SK-N-SH treated with all-trans-retinoic acid at 6 μM for 48 hours (cell line): ENCODE measurements around the gene SLC2A11.

Source experiments
- ATAC-seq: fragments of 200-7000 bp; cut with Tn5 transposase; 3 replicates; pipeline ENCODE4 v1.9.1; 2020; ENCODE audit warnings: mild to moderate bottlenecking, moderate library complexity
- ARNTL ChIP-seq: fragments of 450-650 bp; formaldehyde crosslinking; IDR thresholded peaks from 2 replicates; pipeline ENCODE4 v1.5.0; 2020; ENCODE audit warnings: low read depth, mild to moderate bottlenecking, moderate library complexity, borderline replicate concordance
- BACH2 ChIP-seq: fragments of 250-450 bp; sonication (Bioruptor Pico); IDR thresholded peaks from 2 replicates; pipeline ENCODE4 v1.9.0; 2021; ENCODE audit warnings: mild to moderate bottlenecking, borderline replicate concordance
- CSDC2 ChIP-seq: fragments of 250-450 bp; sonication (Bioruptor Pico); IDR thresholded peaks from 2 replicates; pipeline ENCODE4 v1.5.0; 2020; ENCODE audit warnings: mild to moderate bottlenecking, moderate library complexity
- ESRRG ChIP-seq: fragments of 250-450 bp; sonication (Bioruptor Pico); IDR thresholded peaks from 2 replicates; pipeline ENCODE4 v1.6.1; 2021; ENCODE audit warnings: mild to moderate bottlenecking
- GLIS3 ChIP-seq: fragments of 250-450 bp; sonication (Bioruptor Pico); IDR thresholded peaks from 2 replicates; pipeline ENCODE4 v1.5.0; 2020; ENCODE audit warnings: mild to moderate bottlenecking, moderate library complexity
- ISL1 ChIP-seq: fragments of 250-450 bp; sonication (Bioruptor Pico); IDR thresholded peaks from 2 replicates; pipeline ENCODE4 v2.1.2; 2022; ENCODE audit warnings: mild to moderate bottlenecking, moderate library complexity
- OSR1 ChIP-seq: fragments of 250-450 bp; sonication (Bioruptor Pico); IDR thresholded peaks from 2 replicates; pipeline ENCODE4 v1.8.0; 2022; ENCODE audit warnings: moderate library complexity, mild to moderate bottlenecking, inconsistent platforms
- PPARA ChIP-seq: fragments of 250-450 bp; sonication (Bioruptor Pico); IDR thresholded peaks from 2 replicates; pipeline ENCODE4 v1.5.0; 2020; ENCODE audit warnings: mild to moderate bottlenecking, borderline replicate concordance
- RARB ChIP-seq: fragments of 250-450 bp; sonication (Bioruptor Pico); IDR thresholded peaks from 2 replicates; pipeline ENCODE4 v1.8.0; 2021; ENCODE audit warnings: mild to moderate bottlenecking, moderate library complexity
- SNAI2 ChIP-seq: fragments of 250-450 bp; sonication (Bioruptor Pico); IDR thresholded peaks from 2 replicates; pipeline ENCODE4 v1.5.0; 2020; ENCODE audit warnings: mild to moderate bottlenecking, moderate library complexity
- TCF4 ChIP-seq: fragments of 250-450 bp; sonication (Bioruptor Pico); IDR thresholded peaks from 2 replicates; pipeline ENCODE4 v1.8.0; 2021; ENCODE audit warnings: mild to moderate bottlenecking, moderate library complexity, borderline replicate concordance
- TOX ChIP-seq: fragments of 250-450 bp; sonication (Bioruptor Pico); IDR thresholded peaks from 2 replicates; pipeline ENCODE4 v1.8.0; 2021; ENCODE audit warnings: mild to moderate bottlenecking, moderate library complexity, borderline replicate concordance
- ZC3H10 ChIP-seq: fragments of 250-450 bp; sonication (Bioruptor Pico); IDR thresholded peaks from 2 replicates; pipeline ENCODE4 v1.5.1; 2021; ENCODE audit warnings: mild to moderate bottlenecking, moderate library complexity
- ZFP3 ChIP-seq: fragments of 250-450 bp; sonication (Bioruptor Pico); IDR thresholded peaks from 2 replicates; pipeline ENCODE4 v1.5.0; 2020; ENCODE audit warnings: mild to moderate bottlenecking, moderate library complexity
- ZFP30 ChIP-seq: fragments of 450-650 bp; formaldehyde crosslinking; IDR thresholded peaks from 2 replicates; pipeline ENCODE4 v1.5.0; 2022; ENCODE audit warnings: mild to moderate bottlenecking, moderate library complexity
- ZNF565 ChIP-seq: fragments of 450-650 bp; formaldehyde crosslinking; conservative IDR thresholded peaks from 2 replicates; pipeline ENCODE4 v1.5.0; 2020; ENCODE audit warnings: low read depth, mild to moderate bottlenecking, moderate library complexity
- TF ChIP-seq, protein P1 (sequence below): fragments of 250-450 bp; sonication (Bioruptor Pico); IDR thresholded peaks from 2 replicates; pipeline ENCODE4 v1.8.0; 2021; ENCODE audit warnings: low read depth, mild to moderate bottlenecking, moderate library complexity, borderline replicate concordance
- TF ChIP-seq, protein P2 (sequence below): fragments of 250-450 bp; sonication (Bioruptor Pico); IDR thresholded peaks from 2 replicates; pipeline ENCODE4 v1.5.0; 2020; ENCODE audit warnings: mild to moderate bottlenecking, moderate library complexity
- TF ChIP-seq, protein P3 (sequence below): fragments of 250-450 bp; sonication (Bioruptor Pico); IDR thresholded peaks from 2 replicates; pipeline ENCODE4 v1.8.0; 2020; ENCODE audit warnings: mild to moderate bottlenecking, moderate library complexity, borderline replicate concordance
- TF ChIP-seq, protein P4 (sequence below): fragments of 250-450 bp; sonication (Bioruptor Pico); IDR thresholded peaks from 2 replicates; pipeline ENCODE4 v1.5.1; 2021; ENCODE audit warnings: mild to moderate bottlenecking, moderate library complexity

The SLC2A11 gene

DNA sequence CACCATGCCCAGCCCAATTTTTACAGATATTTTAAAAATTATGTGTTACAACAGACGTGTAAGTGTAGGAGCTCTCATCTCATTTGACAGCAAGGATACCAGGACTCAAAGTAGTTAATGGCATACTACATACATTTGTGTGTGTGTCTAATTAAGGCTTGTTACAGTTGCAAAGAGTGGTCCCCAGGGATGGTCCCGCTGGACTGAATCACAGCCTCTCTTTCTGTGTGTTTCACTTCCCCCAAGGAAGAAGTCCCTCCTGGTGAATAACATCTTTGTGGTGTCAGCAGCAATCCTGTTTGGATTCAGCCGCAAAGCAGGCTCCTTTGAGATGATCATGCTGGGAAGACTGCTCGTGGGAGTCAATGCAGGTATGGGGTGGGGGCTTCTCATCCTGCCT, 17.2 kb downstream of the SLC2A11 start:
- TF ChIP-seq ESRRG (CRISPR knock-in tag) (no peak), ISL1 (CRISPR knock-in tag) (no peak), ZNF565 (CRISPR knock-in tag) (no peak), ZC3H10 (CRISPR knock-in tag) (no peak), ZFP3 (no peak)
- TF ChIP-seq, protein P1, sequence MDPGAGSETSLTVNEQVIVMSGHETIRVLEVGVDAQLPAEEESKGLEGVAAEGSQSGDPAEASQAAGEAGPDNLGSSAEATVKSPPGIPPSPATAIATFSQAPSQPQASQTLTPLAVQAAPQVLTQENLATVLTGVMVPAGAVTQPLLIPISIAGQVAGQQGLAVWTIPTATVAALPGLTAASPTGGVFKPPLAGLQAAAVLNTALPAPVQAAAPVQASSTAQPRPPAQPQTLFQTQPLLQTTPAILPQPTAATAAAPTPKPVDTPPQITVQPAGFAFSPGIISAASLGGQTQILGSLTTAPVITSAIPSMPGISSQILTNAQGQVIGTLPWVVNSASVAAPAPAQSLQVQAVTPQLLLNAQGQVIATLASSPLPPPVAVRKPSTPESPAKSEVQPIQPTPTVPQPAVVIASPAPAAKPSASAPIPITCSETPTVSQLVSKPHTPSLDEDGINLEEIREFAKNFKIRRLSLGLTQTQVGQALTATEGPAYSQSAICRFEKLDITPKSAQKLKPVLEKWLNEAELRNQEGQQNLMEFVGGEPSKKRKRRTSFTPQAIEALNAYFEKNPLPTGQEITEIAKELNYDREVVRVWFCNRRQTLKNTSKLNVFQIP (CRISPR knock-in tag) = no peak
- TF ChIP-seq, all 23 proteins: peak for 0
- no peak for ATAC-seq

GRCh38 chr22:23875801-23876200, 18.1 kb downstream of the SLC2A11 start:
- TF ChIP-seq, protein P2, sequence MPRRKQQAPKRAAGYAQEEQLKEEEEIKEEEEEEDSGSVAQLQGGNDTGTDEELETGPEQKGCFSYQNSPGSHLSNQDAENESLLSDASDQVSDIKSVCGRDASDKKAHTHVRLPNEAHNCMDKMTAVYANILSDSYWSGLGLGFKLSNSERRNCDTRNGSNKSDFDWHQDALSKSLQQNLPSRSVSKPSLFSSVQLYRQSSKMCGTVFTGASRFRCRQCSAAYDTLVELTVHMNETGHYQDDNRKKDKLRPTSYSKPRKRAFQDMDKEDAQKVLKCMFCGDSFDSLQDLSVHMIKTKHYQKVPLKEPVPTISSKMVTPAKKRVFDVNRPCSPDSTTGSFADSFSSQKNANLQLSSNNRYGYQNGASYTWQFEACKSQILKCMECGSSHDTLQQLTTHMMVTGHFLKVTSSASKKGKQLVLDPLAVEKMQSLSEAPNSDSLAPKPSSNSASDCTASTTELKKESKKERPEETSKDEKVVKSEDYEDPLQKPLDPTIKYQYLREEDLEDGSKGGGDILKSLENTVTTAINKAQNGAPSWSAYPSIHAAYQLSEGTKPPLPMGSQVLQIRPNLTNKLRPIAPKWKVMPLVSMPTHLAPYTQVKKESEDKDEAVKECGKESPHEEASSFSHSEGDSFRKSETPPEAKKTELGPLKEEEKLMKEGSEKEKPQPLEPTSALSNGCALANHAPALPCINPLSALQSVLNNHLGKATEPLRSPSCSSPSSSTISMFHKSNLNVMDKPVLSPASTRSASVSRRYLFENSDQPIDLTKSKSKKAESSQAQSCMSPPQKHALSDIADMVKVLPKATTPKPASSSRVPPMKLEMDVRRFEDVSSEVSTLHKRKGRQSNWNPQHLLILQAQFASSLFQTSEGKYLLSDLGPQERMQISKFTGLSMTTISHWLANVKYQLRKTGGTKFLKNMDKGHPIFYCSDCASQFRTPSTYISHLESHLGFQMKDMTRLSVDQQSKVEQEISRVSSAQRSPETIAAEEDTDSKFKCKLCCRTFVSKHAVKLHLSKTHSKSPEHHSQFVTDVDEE (CRISPR knock-in tag) = no peak
- TF ChIP-seq OSR1 (CRISPR knock-in tag) (no peak), TOX (CRISPR knock-in tag) (no peak), SNAI2 (CRISPR knock-in tag) (no peak), BACH2 (CRISPR knock-in tag) (no peak)
- no peak for ATAC-seq

DNA sequence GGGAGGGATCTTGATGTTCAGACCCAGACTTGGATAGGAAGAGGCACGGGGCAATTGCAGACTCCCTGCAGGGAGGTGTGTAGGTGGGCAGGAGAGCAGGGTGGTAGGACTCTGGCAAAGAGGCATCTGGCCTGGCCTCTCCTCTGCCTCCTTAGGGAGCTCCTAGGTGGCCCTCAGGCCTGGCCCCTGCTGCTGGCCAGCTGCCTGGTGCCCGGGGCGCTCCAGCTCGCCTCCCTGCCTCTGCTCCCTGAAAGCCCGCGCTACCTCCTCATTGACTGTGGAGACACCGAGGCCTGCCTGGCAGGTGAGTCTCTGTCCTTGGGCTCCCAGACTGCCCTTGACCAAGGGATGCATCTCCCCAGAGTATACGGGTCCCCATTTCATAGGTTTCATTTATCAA, 19.9 kb downstream of the SLC2A11 start:
- TF ChIP-seq ARNTL (CRISPR knock-in tag) (no peak), TOX (CRISPR knock-in tag) (no peak), GLIS3 (CRISPR knock-in tag) (no peak), SNAI2 (CRISPR knock-in tag) (no peak), CSDC2 (CRISPR knock-in tag) (no peak), OSR1 (CRISPR knock-in tag) (no peak), ZFP3 (no peak), RARB (CRISPR knock-in tag) (no peak), ZNF565 (CRISPR knock-in tag) (no peak), ZC3H10 (CRISPR knock-in tag) (no peak)
- TF ChIP-seq, protein P3, sequence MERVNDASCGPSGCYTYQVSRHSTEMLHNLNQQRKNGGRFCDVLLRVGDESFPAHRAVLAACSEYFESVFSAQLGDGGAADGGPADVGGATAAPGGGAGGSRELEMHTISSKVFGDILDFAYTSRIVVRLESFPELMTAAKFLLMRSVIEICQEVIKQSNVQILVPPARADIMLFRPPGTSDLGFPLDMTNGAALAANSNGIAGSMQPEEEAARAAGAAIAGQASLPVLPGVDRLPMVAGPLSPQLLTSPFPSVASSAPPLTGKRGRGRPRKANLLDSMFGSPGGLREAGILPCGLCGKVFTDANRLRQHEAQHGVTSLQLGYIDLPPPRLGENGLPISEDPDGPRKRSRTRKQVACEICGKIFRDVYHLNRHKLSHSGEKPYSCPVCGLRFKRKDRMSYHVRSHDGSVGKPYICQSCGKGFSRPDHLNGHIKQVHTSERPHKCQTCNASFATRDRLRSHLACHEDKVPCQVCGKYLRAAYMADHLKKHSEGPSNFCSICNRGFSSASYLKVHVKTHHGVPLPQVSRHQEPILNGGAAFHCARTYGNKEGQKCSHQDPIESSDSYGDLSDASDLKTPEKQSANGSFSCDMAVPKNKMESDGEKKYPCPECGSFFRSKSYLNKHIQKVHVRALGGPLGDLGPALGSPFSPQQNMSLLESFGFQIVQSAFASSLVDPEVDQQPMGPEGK (CRISPR knock-in tag) = no peak
- TF ChIP-seq, protein P4, sequence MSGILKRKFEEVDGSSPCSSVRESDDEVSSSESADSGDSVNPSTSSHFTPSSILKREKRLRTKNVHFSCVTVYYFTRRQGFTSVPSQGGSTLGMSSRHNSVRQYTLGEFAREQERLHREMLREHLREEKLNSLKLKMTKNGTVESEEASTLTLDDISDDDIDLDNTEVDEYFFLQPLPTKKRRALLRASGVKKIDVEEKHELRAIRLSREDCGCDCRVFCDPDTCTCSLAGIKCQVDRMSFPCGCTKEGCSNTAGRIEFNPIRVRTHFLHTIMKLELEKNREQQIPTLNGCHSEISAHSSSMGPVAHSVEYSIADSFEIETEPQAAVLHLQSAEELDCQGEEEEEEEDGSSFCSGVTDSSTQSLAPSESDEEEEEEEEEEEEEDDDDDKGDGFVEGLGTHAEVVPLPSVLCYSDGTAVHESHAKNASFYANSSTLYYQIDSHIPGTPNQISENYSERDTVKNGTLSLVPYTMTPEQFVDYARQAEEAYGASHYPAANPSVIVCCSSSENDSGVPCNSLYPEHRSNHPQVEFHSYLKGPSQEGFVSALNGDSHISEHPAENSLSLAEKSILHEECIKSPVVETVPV = no peak
- no peak for ATAC-seq

GRCh38 chr22:23878219-23878618, 20.5 kb downstream of the SLC2A11 start:
- no peak for ATAC-seq
- TF ChIP-seq GLIS3 (CRISPR knock-in tag) (no peak), ESRRG (CRISPR knock-in tag) (no peak), RARB (CRISPR knock-in tag) (no peak), PPARA (CRISPR knock-in tag) (no peak), OSR1 (CRISPR knock-in tag) (no peak), ARNTL (CRISPR knock-in tag) (no peak), ZC3H10 (CRISPR knock-in tag) (no peak), BACH2 (CRISPR knock-in tag) (no peak), CSDC2 (CRISPR knock-in tag) (no peak), TCF4 (CRISPR knock-in tag) (no peak), ZFP30 (CRISPR knock-in tag) (no peak), ZNF565 (CRISPR knock-in tag) (no peak)
- TF ChIP-seq, protein P1 (CRISPR knock-in tag) = no peak
- TF ChIP-seq, protein P3 (CRISPR knock-in tag) = no peak
- TF ChIP-seq, protein P2 (CRISPR knock-in tag) = no peak
